Kidney (tissue), 14 donors: ENCODE data around the gene PRR33. TPM values are rescaled to one million over a fixed set of nuclear protein-coding genes. Genes with fewer than 3 reads are reported as not detected.

ENCODE experiments used
- DNase-seq, 5 donors: peaks; one replicate each; pipeline ENCODE4 v3.0.0-alpha.2; 2013 to 2020
- FAIRE-seq: peaks from 2 replicates; lab custom pipeline; 2012; peaks lifted over from hg19 to GRCh38; lab: Jason Lieb, UNC
- H3K27ac ChIP-seq, 2 donors: one replicate each; pipeline ENCODE4 v1.7.0; 2013; ENCODE audit warnings: low read depth in 2 of 2, low read length in 2 of 2, inconsistent platforms in 1 of 2
- H3K27me3 ChIP-seq: one replicate; pipeline ENCODE4 v1.7.1; 2013; ENCODE audit warnings: low read length, inconsistent platforms; ENCODE audit not compliant: control insufficient read depth, insufficient read depth
- H3K36me3 ChIP-seq, 3 donors: one replicate each; pipeline versions ENCODE4 v1.7.0 to v1.7.1; 2013; ENCODE audit warnings: low read length in 3 of 3, control low read depth in 1 of 3, inconsistent platforms in 1 of 3; ENCODE audit not compliant: insufficient read depth in 3 of 3, control insufficient read depth in 2 of 3
- H3K4me1 ChIP-seq, 3 donors: one replicate each; pipeline versions ENCODE4 v1.7.0 to v1.7.1; 2013; ENCODE audit warnings: low read length in 3 of 3, inconsistent platforms in 1 of 3, low read depth in 1 of 3; ENCODE audit not compliant: control insufficient read depth in 2 of 3, insufficient read depth in 2 of 3
- H3K4me3 ChIP-seq, 3 donors: one replicate each; pipeline versions ENCODE4 v1.7.0 to v1.8.1; 2013; ENCODE audit warnings: low read length in 3 of 3, control low read depth in 1 of 3, inconsistent platforms in 1 of 3
- H3K9ac ChIP-seq, 3 donors: one replicate each; pipeline versions ENCODE4 v1.7.0 to v1.7.1; 2013; ENCODE audit warnings: low read length in 3 of 3, control low read depth in 1 of 3, inconsistent platforms in 1 of 3
- H3K9me3 ChIP-seq, 3 donors: one replicate each; pipeline versions ENCODE4 v1.7.0 to v1.7.1; 2013; ENCODE audit warnings: low read length in 3 of 3, control low read depth in 1 of 3, inconsistent platforms in 1 of 3; ENCODE audit not compliant: control insufficient read depth in 2 of 3, insufficient read depth in 1 of 3
- CTCF ChIP-seq: IDR thresholded peaks from 3 replicates; pipeline ENCODE4 v1.5.1; 2012; ENCODE audit warnings: mild to moderate bottlenecking, moderate library complexity, borderline replicate concordance; ENCODE audit not compliant: insufficient read depth; ENCODE audit errors: extremely low read depth
- intact Hi-C: fragments of 100-400 bp; cut with DNase I; formaldehyde crosslinking; loops from one replicate; pipeline ENCODE4 v1.11.1; 2022
- polyA plus RNA-seq: library from polyadenylated mRNA; stranded (reverse); fragments of 350-450 nt; fragmentation: Illumina TruSeq; extraction: RNeasy Lipid Tissue Mini Kit (QIAGEN cat#74804); gene quantifications from one replicate; pipeline ENCODE4 v1.2.3, GENCODE V29; 2014; ENCODE audit warnings: low read depth, low replicate concordance; ENCODE audit not compliant: insufficient read depth
- total RNA-seq: library from RNA; stranded (reverse); fragmentation: NEBNext Ultra II Directional; extraction: Animal tissue kit (Norgen Biotek cat#: 25700); gene quantifications from one replicate; pipeline ENCODE4 v1.2.1, GENCODE V29; 2021
- donor health status: control.
- donor health status: control.
- donor health status: control.
- donor health status: control.
- donor health status: control.
- donor health status: DM: yes; HTN: yes; CAD: no.
- donor health status: Normal renal cell carcinoma (clear cell type).

Gene PRR33
- total and polyA plus RNA-seq, 2 donors from 2014 or later, result not detected

DNA sequence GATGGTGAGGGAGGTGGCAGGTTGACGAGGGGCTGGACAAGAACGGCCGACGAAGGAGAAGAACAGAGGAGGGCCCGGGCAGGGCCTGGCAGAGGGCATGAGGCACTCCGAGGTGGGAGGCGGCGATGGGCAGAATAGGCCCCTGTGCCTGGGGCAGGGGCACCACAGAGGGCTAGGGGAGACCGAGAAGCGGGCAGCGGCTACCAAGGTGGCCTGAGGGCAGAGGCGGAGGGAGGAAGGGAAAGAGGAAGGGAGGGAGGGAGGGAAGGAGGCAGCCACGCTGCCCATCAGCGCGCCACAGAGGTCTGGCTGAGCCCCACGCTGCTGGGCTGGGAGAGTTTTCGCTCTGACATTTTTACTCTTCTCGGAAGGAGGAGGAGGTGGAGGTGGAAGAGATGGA, 27.5 kb downstream of the PRR33 start:
- Histone ChIP-seq H3K4me3 (no peak overlapping the region), H3K36me3 (no peaks in the 10 kb centered on the region), H3K4me1 (peaks cover 0 to 17% (median 0%) of the 10 kb centered on the region in 3 donors), H3K9ac (no peak overlapping the region), H3K27ac (peak overlapping the region; percentile 47 to 63), H3K9me3 (no peaks in the 10 kb centered on the region), H3K27me3 (no peaks in the 10 kb centered on the region)
- FAIRE-seq, result no peak
- TF ChIP-seq CTCF, result no peak
- peak in 4 of 5 donors; percentile 49 to 72 (median 60) for DNase-seq
- intact Hi-C loops, result no loop called here

DNA sequence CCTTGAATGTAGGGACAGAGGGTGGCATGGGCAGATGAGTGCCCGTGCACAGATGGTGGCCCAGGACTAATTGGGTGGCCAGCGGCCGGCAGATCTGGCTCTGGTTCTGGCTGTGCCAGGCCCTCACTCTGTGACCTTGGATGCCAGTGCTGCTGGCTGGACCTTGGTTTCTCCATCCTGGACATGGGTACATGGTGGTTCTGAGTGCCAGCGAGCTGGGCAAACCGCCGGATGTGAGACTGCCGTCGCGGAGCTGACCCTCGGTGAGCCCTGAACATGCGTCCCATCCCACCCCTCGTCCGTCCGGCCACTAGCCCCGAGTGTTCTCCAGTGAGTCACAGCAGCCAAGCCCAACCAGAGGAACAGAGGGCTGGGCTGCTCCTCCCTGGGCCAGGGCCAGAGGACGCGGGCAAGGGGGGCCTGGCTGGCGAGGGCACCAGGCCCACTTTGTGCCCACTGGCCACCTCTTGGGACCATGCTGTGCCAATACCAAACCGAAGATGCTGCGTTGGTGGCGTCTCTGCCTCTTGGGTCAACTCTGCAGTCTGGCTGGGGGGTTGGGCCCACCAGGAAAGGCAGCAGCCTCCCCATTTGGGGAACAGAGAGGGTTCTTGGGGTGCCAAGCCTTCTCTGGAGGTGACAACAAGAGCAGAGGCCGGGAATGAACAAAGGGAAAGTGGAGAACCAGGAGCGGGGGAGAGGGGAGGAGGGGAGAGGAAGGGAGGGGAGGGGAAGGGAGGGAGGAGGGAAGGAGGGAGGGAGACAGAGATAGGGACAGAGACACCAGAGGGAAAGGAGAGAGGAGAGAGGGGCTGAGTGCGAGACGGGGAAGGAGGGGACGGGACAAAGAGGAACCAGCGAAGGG, 28.1 kb downstream of the PRR33 start:
- H3K4me3 ChIP-seq, result no peak overlapping the region
- H3K4me1 ChIP-seq, result peaks cover 0 to 17% (median 0%) of the 10 kb centered on the region in 3 donors
- peak overlapping the region; percentile 47 to 63 for H3K27ac ChIP-seq
- intact Hi-C loops, result no loop called here
- peak; percentile 76 to 95 (median 85) for DNase-seq
- FAIRE-seq, result no peak
- H3K36me3 ChIP-seq, result no peaks in the 10 kb centered on the region
- no peak for TF ChIP-seq CTCF
- no peaks in the 10 kb centered on the region for H3K27me3 ChIP-seq
- H3K9me3 ChIP-seq, result no peaks in the 10 kb centered on the region
- H3K9ac ChIP-seq, result no peak overlapping the region

DNA sequence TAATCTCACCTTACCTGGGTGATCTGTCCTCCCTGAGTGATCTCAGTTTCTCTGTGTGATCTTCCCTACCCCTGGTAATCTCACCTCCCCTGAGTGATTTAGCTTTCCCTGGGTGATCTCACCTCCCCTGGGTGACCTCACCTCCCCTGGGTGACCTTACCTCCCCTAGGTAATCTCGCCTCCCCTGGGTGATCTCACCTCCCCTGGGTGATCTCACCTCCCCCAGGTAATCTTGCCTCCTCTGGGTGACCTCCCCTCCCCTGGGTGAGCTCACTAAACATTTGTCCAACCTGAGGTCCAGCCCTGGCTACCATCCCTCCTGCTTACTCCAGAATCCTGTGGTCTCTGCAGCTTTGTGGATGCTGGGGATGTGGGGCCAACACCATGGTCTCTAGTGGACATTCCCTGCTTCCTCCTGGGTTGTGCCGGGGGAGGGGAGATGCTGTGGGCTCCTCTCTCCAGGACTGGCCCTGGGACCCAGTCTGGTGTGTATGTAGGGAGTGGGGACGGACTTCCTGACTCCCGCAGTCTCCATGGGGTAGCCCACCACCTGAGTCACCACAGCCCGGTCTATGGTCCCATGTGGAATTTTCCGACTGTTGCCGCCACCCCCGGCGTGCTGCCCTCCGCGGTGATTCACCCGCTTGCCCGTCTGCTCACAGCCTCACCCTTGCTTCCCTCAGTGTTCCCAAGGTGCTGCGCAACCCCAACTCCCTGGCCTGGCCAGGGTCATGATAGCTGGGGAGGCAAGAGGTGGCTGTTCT, 28.9 kb downstream of the PRR33 start:
- no peak overlapping the region for H3K27ac ChIP-seq
- peaks cover 0 to 17% (median 0%) of the 10 kb centered on the region in 3 donors for H3K4me1 ChIP-seq
- intact Hi-C loops, result no loop called here
- DNase-seq (peak in 1 of 5 donors; percentile 68), FAIRE-seq (no peak)
- H3K36me3 ChIP-seq, result no peaks in the 10 kb centered on the region
- no peak for TF ChIP-seq CTCF
- no peaks in the 10 kb centered on the region for H3K27me3 ChIP-seq
- H3K9ac ChIP-seq, result no peak overlapping the region
- no peaks in the 10 kb centered on the region for H3K9me3 ChIP-seq
- H3K4me3 ChIP-seq, result no peak overlapping the region
